ENCODE data around the gene CT47C1. TPM values are rescaled to one million over a fixed set of nuclear protein-coding genes. Genes with fewer than 3 reads are reported as not detected.

CT47C1 gene
- total and polyA plus RNA-seq, 9 of the 15 experiments (the other 6 are each of a cell fraction or from before 2014, with no cell fraction given), result not detected

- FAIRE-seq (no peak), ATAC-seq (no peak), DNase-seq (ENCODE audit: extremely low read depth in 1 of 4, low spot score in 3 of 4) (no peak)
- peaks cover 0 to 8% of the 10 kb centered on the region in 2 experiments; a peak in 2 of 5 replicates for H3K4me1 ChIP-seq (replicated peaks in 1 of 2; ENCODE audit: control insufficient read depth in 2 of 2, insufficient read depth in 2 of 2, low read length in 2 of 2)
- 5% methylated on average over 12 of the region's 19 CpGs for WGBS (ENCODE audit: insufficient coverage, low coverage, missing lambda C conversion rate)
- BruUV-seq (replicated peaks), result no TSS peak
- H4K20me1 ChIP-seq (replicated peaks; ENCODE audit: control insufficient read depth, insufficient read depth, low read length), result no peaks in the 10 kb centered on the region
- no peak overlapping the region for H2AFZ ChIP-seq (ENCODE audit: low read depth, low read length)
- no peak overlapping the region for H3K4me2 ChIP-seq (ENCODE audit: insufficient read depth, low read length)
- no peaks in the 10 kb centered on the region for H3K36me3 ChIP-seq (ENCODE audit: control insufficient read depth, insufficient read depth, low read length)
- H3K27me3 ChIP-seq (ENCODE audit: control insufficient read depth in 2 of 2, insufficient read depth in 2 of 2, low read length in 2 of 2), result peaks cover 4 to 33% of the 10 kb centered on the region in 2 experiments; a peak in 3 of 5 replicates
- ChIA-PET POLR2A (no interaction called here), CTCF (ENCODE audit: low intra/inter-chr PET ratio) (no interaction called here)
- H3K9me1 ChIP-seq (ENCODE audit: control insufficient read depth, insufficient read depth, low read length), result no peaks in the 10 kb centered on the region
- H3K4me3 ChIP-seq, result no peak overlapping the region
- intact Hi-C loops (cut with micrococcal nuclease) (no loop called here), in situ Hi-C loops (cut with MboI) (loop anchor here (5.0 kb wide), 1 partner anchor 237 kb away; no protein-coding TSS in a partner anchor)
- no peak overlapping the region for H3K27ac ChIP-seq (ENCODE audit: extremely low read depth, low read depth, low read length)
- TF ChIP-seq NR4A1 (CRISPR knock-in tag; IDR thresholded peaks at IDR 0.05) (no peak), NR4A1 (tag; IDR thresholded peaks at IDR 0.05) (no peak), ID3 (CRISPR knock-in tag; IDR thresholded peaks at IDR 0.05) (no peak), ID3 (tag; IDR thresholded peaks at IDR 0.05) (no peak), ZKSCAN1 (IDR thresholded peaks at IDR 0.05; ENCODE audit: low read depth, low read length) (no peak), EWSR1 (IDR thresholded peaks at IDR 0.05; ENCODE audit: borderline replicate concordance, low read depth, partially characterized antibody) (no peak), PYGO2 (tag; IDR thresholded peaks at IDR 0.05) (no peak), ZNF444 (CRISPR knock-in tag; IDR thresholded peaks at IDR 0.05) (no peak), STAT5B (CRISPR knock-in tag; IDR thresholded peaks at IDR 0.05) (no peak), ZNF354B (CRISPR knock-in tag; IDR thresholded peaks at IDR 0.05) (no peak), HSF4 (CRISPR knock-in tag; IDR thresholded peaks at IDR 0.05; ENCODE audit: borderline replicate concordance) (no peak), YY1 (IDR thresholded peaks at IDR 0.05; ENCODE audit: borderline replicate concordance in 1 of 3, control insufficient read depth in 1 of 3, extremely low read depth in 1 of 3, insufficient read depth in 3 of 3, insufficient read length in 1 of 3, insufficient replicate concordance in 2 of 3, low read depth in 1 of 3, low read length in 2 of 3) (no peak), ZNF134 (CRISPR knock-in tag; conservative IDR thresholded peaks at IDR 0.05) (no peak), CHD1 (IDR thresholded peaks at IDR 0.05; ENCODE audit: low read length) (no peak), SREBF2 (CRISPR knock-in tag; IDR thresholded peaks at IDR 0.05) (no peak), CBFB (CRISPR knock-in tag; IDR thresholded peaks at IDR 0.05) (no peak), ETS2 (tag; IDR thresholded peaks at IDR 0.05; ENCODE audit: borderline replicate concordance, poor library complexity, severe bottlenecking) (no peak), TSHZ1 (CRISPR knock-in tag; IDR thresholded peaks at IDR 0.05) (no peak), TAL1 (IDR thresholded peaks at IDR 0.05) (no peak), ZKSCAN3 (CRISPR knock-in tag; IDR thresholded peaks at IDR 0.05) (no peak), OTX1 (CRISPR knock-in tag; IDR thresholded peaks at IDR 0.05) (no peak), GTF2A2 (tag; IDR thresholded peaks at IDR 0.05) (no peak)
- H3K9ac ChIP-seq (ENCODE audit: insufficient read depth in 1 of 2, low read depth in 2 of 2, low read length in 2 of 2), result no peak overlapping the region
- H3K9me3 ChIP-seq (replicated peaks; ENCODE audit: control insufficient read depth, insufficient read depth, low read depth, low read length), result no peaks in the 10 kb centered on the region
- no peaks in the 10 kb centered on the region for H3K79me2 ChIP-seq (ENCODE audit: control insufficient read depth, insufficient read depth, low read length)
Measured at GRCh38 chrX:119073911-119074310, 1.1 kb downstream of the CT47C1 start.

Measured in K562 (cell line).